Natural killer cell (primary cell): ENCODE results near the gene BRS3. TPM values are rescaled to one million over a fixed set of nuclear protein-coding genes. Genes with fewer than 3 reads are reported as not detected.

Experiments
- ATAC-seq, 3 donors: fragments of 150-1000 bp in 2 of 3; fragments of 200-7000 bp in 1 of 3; cut with Tn5 transposase; 1 replicate in 1 of 3; 2 replicates in 2 of 3; pipeline ENCODE4 v1.10.0; 2021; ENCODE audit warnings: mild to moderate bottlenecking in 2 of 3, moderate library complexity in 2 of 3
- DNase-seq, 2 donors: peaks; one replicate each; pipeline versions ENCODE4 v3.0.0 to v3.0.0-alpha.2; 2013 to 2021; ENCODE audit warnings: mixed read lengths in 1 of 2
- H3K27ac ChIP-seq: one replicate; pipeline ENCODE4 v1.5.1; 2013; ENCODE audit warnings: mild to moderate bottlenecking, low read length
- H3K27me3 ChIP-seq: one replicate; pipeline ENCODE4 v1.6.1; 2013; ENCODE audit warnings: low read length; ENCODE audit not compliant: control insufficient read depth, insufficient read depth
- H3K36me3 ChIP-seq: one replicate; pipeline ENCODE4 v1.6.1; 2013; ENCODE audit warnings: low read length; ENCODE audit not compliant: control insufficient read depth, insufficient read depth
- H3K4me1 ChIP-seq: one replicate; pipeline ENCODE4 v1.6.1; 2013; ENCODE audit warnings: low read length; ENCODE audit not compliant: control insufficient read depth, insufficient read depth
- H3K4me3 ChIP-seq: one replicate; pipeline ENCODE4 v1.5.1; 2013; ENCODE audit warnings: low read length
- H3K9me3 ChIP-seq: one replicate; pipeline ENCODE4 v1.6.1; 2013; ENCODE audit warnings: low read length; ENCODE audit not compliant: control insufficient read depth, insufficient read depth
- H3K27ac Mint-ChIP-seq, 2 donors: one replicate each; pipeline ENCODE4 v1.8.0; 2022; ENCODE audit warnings: mild to moderate bottlenecking in 2 of 2, mixed read lengths in 2 of 2, moderate library complexity in 1 of 2
- H3K27me3 Mint-ChIP-seq, 2 donors: one replicate each; pipeline ENCODE4 v1.8.0; 2022; ENCODE audit warnings: low read depth in 2 of 2, mixed read lengths in 2 of 2
- H3K36me3 Mint-ChIP-seq: one replicate; pipeline ENCODE4 v1.8.0; 2022; ENCODE audit warnings: mixed read lengths
- H3K4me1 Mint-ChIP-seq, 2 donors: one replicate each; pipeline ENCODE4 v1.8.0; 2022; ENCODE audit warnings: mixed read lengths in 2 of 2
- H3K4me3 Mint-ChIP-seq: one replicate; pipeline ENCODE4 v1.8.0; 2022; ENCODE audit warnings: mild to moderate bottlenecking, moderate library complexity, mixed read lengths
- H3K9me3 Mint-ChIP-seq, 2 donors: one replicate each; pipeline ENCODE4 v1.8.0; 2022; ENCODE audit warnings: mixed read lengths in 2 of 2
- CTCF ChIP-seq: fragments of 200-600 bp; IDR thresholded peaks from one replicate; pipeline ENCODE4 v1.8.0; 2022; ENCODE audit warnings: antibody characterized with exemption
- WGBS: methylation state at CpG from one replicate; pipeline ENCODE4 v1.1.7; 2013; ENCODE audit warnings: missing lambda C conversion rate; ENCODE audit not compliant: insufficient coverage; 5-methylcytosine and 5-hydroxymethylcytosine counted together
- intact Hi-C: fragments of 100-400 bp; cut with micrococcal nuclease; formaldehyde crosslinking; loops from one replicate; pipeline ENCODE4 v1.14.2; 2022
- total RNA-seq, 4 donors: library from RNA; stranded (reverse); fragments of 120-200 nt in 1 of 4; gene quantifications; one replicate each; pipeline versions ENCODE4 v1.2.3 to v1.2.4, GENCODE V29; 2013 to 2022

Gene BRS3
- total RNA-seq, 3 donors from 2014 or later (not counting 1 experiment from before 2014, with no cell fraction given), result not detected

GRCh38 chrX:136519069-136519468 lies 31.3 kb downstream of the BRS3 start:
- intact Hi-C loops, result no loop called here
- H3K27me3 Mint-ChIP-seq, result no peaks in the 10 kb centered on the region
- DNase-seq (no peak), ATAC-seq (no peak)
- no peaks in the 10 kb centered on the region for H3K4me1 Mint-ChIP-seq
- H3K4me1 ChIP-seq, result no peaks in the 10 kb centered on the region
- WGBS, result 83% methylated on average over 3 of the region's 5 CpGs
- no peak overlapping the region for H3K27ac Mint-ChIP-seq
- H3K27ac ChIP-seq, result no peak overlapping the region
- H3K9me3 Mint-ChIP-seq, result no peaks in the 10 kb centered on the region
- no peak for TF ChIP-seq CTCF
- no peaks in the 10 kb centered on the region for H3K9me3 ChIP-seq
- no peak overlapping the region for H3K4me3 Mint-ChIP-seq
- H3K36me3 Mint-ChIP-seq, result no peaks in the 10 kb centered on the region
- no peaks in the 10 kb centered on the region for H3K27me3 ChIP-seq
- H3K4me3 ChIP-seq, result no peak overlapping the region
- H3K36me3 ChIP-seq, result no peaks in the 10 kb centered on the region

GRCh38 chrX:136523770-136524169 lies 36.0 kb downstream of the BRS3 start:
- DNase-seq (no peak), ATAC-seq (no peak)
- no peaks in the 10 kb centered on the region for H3K36me3 Mint-ChIP-seq
- H3K27ac ChIP-seq, result no peak overlapping the region
- no peaks in the 10 kb centered on the region for H3K4me1 ChIP-seq
- intact Hi-C loops, result no loop called here
- H3K4me1 Mint-ChIP-seq, result no peaks in the 10 kb centered on the region
- H3K27ac Mint-ChIP-seq, result no peak overlapping the region
- no peak for TF ChIP-seq CTCF
- no peak overlapping the region for H3K4me3 Mint-ChIP-seq
- peaks cover 0 to 6% of the 10 kb centered on the region in 2 donors for H3K27me3 Mint-ChIP-seq
- H3K9me3 Mint-ChIP-seq, result no peaks in the 10 kb centered on the region
- H3K4me3 ChIP-seq, result no peak overlapping the region
- no peaks in the 10 kb centered on the region for H3K9me3 ChIP-seq
- H3K36me3 ChIP-seq, result no peaks in the 10 kb centered on the region
- no peaks in the 10 kb centered on the region for H3K27me3 ChIP-seq

- TF ChIP-seq CTCF, result no peak
- Mint-ChIP-seq H3K4me1 (no peaks in the 10 kb centered on the region), H3K27me3 (peaks cover 0 to 6% of the 10 kb centered on the region in 2 donors), H3K9me3 (no peaks in the 10 kb centered on the region), H3K36me3 (no peaks in the 10 kb centered on the region), H3K4me3 (no peak overlapping the region), H3K27ac (no peak overlapping the region)
- Histone ChIP-seq H3K27me3 (no peaks in the 10 kb centered on the region), H3K27ac (no peak overlapping the region), H3K4me1 (no peaks in the 10 kb centered on the region), H3K4me3 (no peak overlapping the region), H3K36me3 (no peaks in the 10 kb centered on the region), H3K9me3 (no peaks in the 10 kb centered on the region)
- 79% methylated on average over 2 of the region's 2 CpGs for WGBS
- no peak for ATAC-seq
- intact Hi-C loops, result no loop called here
- no peak for DNase-seq
Observed at GRCh38 chrX:136525738-136526606, 38.2 kb downstream of the BRS3 start.
